NCI-H82 (cell line): ENCODE measurements around the gene S100A10.

Source experiments
- DNase-seq: peaks from one replicate; lab custom pipeline; 2025; lab: John Stamatoyannopoulos, UW

S100A10 gene

GRCh38 chr1:151988405-151988923 lies 5.2 kb downstream of the S100A10 start:
- DNase-seq: no peak

DNA sequence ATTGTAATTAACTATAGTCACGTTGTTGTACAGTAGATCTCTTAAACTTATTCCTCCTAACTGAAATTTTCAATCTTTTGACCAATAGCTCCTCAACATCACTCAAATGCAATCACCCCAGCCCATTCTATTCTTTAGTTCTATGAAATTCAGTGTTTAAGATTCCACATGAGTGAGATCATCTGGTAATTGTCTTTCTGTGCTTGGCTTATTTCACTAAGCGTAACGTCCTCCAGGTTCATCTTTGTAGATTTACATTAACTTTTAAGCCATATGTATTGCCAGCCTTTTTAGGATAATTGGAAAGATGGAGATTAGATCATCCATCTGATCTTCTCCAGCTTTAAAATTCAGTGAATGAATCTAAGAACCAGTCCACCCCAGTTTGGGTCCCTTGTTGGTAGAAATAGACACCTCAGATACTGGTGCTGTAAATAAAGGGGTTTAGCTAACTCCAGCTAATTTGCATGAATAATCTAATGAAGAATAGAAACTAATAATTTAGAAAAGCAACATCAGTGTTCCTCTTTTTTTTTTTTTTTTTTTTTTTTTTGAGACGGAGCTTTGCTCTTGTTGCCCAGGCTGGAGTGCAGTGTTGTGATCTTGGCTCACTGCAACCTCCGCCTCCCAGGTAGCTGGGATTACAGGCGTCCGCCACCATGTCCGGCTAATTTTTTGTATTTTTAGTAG lies 7.0 kb downstream of the S100A10 start:
- DNase-seq: no peak

- no peak for DNase-seq
These were observed 7.9 kb downstream of the S100A10 start for GRCh38 chr1:151985768-151986167.

GRCh38 chr1:151985270-151985669 lies 8.4 kb downstream of the S100A10 start:
- DNase-seq: no peak

- no peak for DNase-seq
These were observed 9.2 kb downstream of the S100A10 start for GRCh38 chr1:151984313-151984956.

GRCh38 chr1:151982300-151983005 lies 11.2 kb downstream of the S100A10 start:
- DNase-seq: no peak

DNA sequence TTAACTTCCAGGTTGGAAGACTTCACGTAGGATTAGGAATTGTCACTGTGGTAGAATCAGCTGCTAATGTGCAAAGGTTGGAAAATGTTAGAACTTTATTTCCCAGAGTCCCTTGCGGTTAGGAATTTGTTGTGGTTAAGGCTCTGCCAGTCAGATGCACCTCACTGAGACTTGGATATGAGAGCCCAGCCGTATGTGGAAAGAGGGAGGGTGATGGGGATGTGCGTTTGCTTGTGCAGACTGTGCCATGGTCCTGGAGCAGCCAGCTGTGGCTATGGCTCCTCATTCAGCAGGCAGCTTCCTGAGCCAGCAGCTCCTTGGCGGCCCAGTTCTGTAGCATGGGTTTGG lies 12.5 kb downstream of the S100A10 start:
- no peak for DNase-seq

DNA sequence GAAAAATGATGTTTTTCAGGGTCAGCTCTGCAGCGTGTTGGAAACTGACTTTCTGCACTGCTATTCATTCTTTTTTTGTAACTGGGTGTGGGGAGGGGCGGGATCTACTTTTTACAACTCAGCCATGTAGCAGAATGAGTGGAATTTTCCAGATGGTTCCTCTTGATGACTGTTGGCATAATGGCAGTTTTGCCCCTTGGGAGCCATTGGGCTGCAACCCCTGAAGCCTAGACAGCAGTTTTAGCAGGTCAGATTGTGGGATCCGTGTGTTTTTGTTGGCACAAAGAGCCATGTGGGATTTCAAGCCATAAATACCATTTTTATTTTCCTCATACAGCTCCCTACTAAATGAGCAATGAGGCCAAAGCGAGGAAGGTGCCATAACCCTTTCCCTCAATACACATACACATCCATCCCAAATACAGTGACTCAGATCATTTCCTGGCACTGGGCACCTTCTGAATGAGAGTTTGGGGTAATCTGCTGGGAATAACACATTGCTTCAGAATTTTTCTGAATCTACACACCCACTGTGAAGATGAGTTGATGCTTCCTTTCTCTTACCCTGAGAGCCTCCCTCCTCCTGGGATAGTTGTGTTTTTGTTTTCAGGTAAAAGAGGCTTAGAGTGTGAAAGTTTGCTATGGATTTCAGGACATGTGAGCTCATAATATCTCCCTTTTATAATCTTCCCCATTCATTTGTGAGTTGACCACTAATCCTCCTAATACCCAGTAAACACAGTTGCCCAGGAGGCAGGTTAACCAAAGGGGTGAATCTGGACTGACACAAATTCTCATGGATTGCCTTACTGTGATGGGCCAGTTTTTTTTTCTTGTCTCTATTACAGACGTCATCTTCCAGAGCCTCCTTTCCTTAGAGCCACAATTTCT lies 13.1 kb downstream of the S100A10 start:
- DNase-seq: peak; percentile 55

DNA sequence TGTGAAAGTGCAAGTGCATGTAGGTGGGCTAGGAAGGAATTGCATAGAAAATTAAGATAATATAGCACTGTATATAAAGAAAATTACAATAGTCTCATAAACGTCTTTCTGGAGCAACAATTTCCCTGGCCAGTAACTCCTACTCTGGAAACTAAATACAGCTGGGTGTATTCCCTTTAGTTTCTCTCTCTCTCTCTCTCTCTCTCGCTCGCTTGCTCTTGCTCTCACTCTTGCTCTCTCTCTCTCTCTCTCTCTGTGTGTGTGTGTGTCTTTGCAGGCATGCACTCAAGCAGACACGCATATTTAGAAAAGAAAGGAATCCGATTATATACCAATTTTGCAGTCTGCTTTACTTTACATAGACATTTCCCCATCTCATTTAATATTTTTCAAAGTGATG lies 14.7 kb downstream of the S100A10 start:
- DNase-seq: no peak

- DNase-seq: no peak
These were observed 15.9 kb downstream of the S100A10 start for GRCh38 chr1:151977662-151978230.

DNA sequence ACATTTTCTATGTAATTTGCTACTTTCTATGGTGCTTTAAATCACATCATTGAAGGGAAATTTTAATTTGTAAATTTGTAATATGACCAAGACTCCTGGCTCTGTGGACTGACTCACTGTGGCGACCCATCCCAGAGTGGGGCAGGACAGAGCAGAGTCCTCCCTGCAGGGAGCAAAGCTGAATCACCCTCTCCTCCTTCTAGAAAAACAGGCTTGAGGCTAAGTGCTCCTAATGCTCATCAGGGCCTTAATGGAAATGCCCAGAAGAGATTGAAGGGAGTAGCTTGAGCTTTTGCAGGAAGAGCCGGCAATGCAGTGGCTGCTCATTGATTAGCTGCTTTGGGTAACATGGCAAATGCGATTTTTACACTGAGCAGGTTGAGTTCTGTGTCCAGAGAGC lies 16.8 kb downstream of the S100A10 start:
- DNase-seq: peak; percentile 30

DNA sequence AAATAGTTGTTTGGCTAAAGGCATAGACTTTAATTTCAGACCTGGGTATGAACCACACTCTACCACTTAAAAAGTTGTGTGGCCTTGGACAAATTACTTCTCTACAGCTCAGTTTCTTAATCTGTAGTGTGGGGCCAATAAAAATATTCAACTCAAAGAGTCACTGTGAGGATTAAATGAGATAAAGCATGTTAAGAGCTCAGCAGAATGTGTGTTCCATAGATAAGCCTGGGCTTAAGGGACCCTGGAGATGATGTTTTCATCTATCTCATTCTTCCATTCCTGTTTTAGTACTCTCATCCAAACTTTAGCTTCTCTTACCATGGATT lies 17.7 kb downstream of the S100A10 start:
- DNase-seq: peak; percentile 63

DNA sequence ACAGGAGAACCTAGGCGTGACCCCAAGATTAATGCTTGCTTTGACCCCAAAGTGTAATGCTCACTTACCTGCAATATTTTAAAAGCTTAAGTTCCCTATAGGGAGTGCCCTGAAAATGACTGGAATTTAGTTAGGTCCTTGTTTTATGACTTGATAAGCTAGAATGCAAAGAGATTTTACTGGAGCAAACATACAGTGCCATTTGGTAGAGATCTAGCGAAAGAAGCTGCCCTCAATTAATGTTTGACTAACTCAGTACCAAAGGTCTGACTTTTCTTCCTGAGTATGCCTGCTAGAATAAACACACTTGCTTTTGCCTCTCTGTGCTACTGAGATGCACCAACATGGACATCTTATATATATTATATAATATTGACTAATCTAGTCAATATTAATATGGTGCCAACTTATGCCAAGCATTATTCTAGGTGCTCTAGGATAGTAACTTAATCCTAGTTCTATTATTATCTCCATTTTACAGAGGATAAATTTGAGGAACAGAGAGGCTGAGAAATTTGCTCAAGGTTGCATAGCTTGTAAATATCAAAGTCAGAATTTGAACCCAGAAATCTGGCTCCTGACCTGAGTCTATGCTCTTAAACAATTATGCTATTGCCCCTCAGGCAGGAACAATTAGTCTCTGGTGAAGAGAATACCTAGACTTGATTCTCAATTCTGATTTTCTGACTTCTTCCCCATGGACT lies 18.2 kb downstream of the S100A10 start:
- no peak for DNase-seq

GRCh38 chr1:151972542-151973248 lies 21.0 kb downstream of the S100A10 start:
- DNase-seq: peak; percentile 20

GRCh38 chr1:151970626-151971025 lies 23.0 kb downstream of the S100A10 start:
- peak; percentile 23 for DNase-seq

DNA sequence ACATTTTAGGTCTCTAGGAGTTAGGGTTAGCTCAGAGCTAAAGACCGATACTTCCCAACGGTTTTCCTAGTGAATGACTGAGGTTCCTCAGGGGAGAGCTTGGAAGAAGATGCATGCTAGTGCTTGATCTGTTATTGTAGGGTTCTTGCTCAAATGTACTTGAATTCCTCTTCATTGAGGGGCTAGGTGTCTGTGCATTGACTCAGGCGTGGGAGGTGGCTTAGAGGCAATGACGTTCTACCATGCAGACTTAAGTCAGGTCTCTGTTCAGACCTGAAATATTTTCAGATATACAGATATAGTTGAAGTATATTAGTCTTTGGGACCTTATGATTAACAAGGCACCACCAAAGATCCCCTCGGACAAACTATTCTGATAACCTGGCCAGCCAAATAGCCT lies 23.5 kb downstream of the S100A10 start:
- no peak for DNase-seq

- DNase-seq: no peak
These were observed 24.8 kb downstream of the S100A10 start for GRCh38 chr1:151968791-151969399.

- peak; percentile 73 for DNase-seq
These were observed 25.6 kb downstream of the S100A10 start for GRCh38 chr1:151968058-151968457.

DNA sequence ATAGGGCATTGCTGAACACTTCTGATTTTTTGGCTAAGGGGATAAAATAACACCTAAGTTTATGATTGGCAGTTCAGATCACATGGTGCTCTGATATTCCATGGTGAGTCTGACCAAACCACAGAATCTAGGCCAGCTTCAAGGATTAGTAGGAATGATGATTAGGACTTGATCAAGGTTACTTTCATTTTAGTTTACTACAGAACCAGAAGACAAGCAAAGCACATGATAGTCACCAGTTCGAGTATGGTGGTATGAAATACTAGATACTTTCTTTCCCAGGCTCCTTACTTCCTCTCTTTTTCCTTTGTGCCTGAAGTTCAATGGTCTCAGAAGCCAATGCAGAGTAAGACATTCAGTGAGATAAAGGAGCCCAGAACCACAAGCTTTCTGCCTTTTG lies 26.6 kb downstream of the S100A10 start:
- no peak for DNase-seq

DNA sequence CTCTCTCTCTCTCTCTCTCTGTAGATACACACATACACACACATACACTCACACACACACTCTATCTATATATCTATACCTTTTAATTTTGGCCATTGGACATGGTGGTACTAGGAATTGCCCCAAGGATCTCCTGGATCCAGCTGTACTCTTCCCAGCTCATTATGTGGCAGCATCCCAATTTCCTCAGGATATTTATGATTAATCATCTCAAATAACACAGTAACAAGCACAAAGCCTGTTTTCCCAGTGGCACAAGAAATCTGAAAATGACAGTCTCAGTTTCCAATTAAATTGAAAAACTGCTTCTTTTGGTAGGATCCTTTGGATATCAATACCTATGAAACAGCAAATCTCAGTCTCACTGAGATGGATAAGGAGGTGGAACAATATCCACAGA lies 27.6 kb downstream of the S100A10 start:
- DNase-seq: no peak
